ENCODE measurements around the gene PANX2. TPM values are rescaled to one million over a fixed set of nuclear protein-coding genes. Genes with fewer than 3 reads are reported as not detected.

PANX2 gene
- total and polyA plus RNA-seq, 2 of the 13 experiments (the other 11 are each of a cell fraction or from before 2014, with no cell fraction given) = 0.15 to 1.1 TPM

DNA sequence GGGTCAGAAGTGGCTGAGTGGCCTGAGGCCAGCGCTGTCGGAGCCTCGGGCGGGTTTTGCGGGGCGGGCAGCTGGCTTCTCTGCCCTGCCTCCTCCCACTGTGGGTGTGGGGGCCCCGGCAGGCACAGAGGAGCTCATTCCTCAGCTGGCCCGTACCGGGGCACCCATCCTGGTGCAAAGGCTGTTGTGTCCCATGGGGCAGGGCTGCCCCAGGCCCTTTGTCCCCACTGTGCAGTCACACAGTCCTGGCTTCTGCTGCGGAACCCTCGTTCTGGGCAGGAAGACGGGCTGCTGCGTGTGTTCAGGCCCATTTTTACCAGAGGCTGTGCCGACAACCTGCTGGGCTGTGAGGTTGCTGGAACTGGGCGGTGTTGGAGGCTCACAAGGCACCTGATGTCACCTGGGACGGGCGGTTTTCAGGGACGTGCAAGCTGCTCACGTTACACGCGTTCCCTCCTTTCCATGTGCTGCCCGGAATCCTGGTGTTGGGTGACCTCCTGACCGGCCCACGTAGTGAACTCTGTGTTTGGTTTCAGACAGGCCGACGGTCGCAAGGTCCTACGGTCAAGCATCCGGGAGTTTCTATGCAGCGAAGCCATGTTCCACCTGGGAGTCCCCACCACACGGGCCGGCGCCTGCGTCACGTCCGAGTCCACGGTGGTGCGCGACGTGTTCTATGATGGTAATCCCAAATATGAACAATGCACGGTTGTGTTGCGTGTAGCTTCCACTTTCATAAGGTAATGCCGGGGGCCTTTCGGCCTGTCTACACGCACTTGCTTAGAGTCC lies 35.4 kb downstream of the PANX2 start:
- ChIA-PET POLR2A (interaction anchor here (0.7 to 1.2 kb wide), 2 partner anchors 22 to 61 kb away, joined by 3 read pairs; no protein-coding TSS in a partner anchor), CTCF (ENCODE audit: low intra/inter-chr PET ratio, low total read pairs) (no interaction called here)
- no peak for FAIRE-seq
- H3K4me3 ChIP-seq (replicated peaks in 1 of 3; ENCODE audit: insufficient read depth in 1 of 3, low read depth in 2 of 3, low read length in 3 of 3) = no peak overlapping the region
- H3K4me1 ChIP-seq (ENCODE audit: insufficient read depth, low read length) = peaks cover 36% of the 10 kb centered on the region
- no peak overlapping the region for H3K27ac ChIP-seq (ENCODE audit: extremely low read length, insufficient read depth, low read length)
- H2AFZ ChIP-seq (ENCODE audit: low read length) = no peak overlapping the region
- H3K9ac ChIP-seq (ENCODE audit: insufficient read depth, low read depth, low read length) = no peak overlapping the region
- in situ Hi-C loops (cut with HindIII; ENCODE audit: extremely low pct_ligation_motif_present, low pct_unique_long_range_greater_than_20kb) = loop anchor here (5.0 kb wide), 1 partner anchor 59 kb away; no protein-coding TSS in a partner anchor
- H3K79me2 ChIP-seq (ENCODE audit: insufficient read depth, low read length) = peaks cover 14% of the 10 kb centered on the region
- no peak for DNase-seq (ENCODE audit: low spot score)
- H3K4me2 ChIP-seq (ENCODE audit: low read depth, low read length) = no peak overlapping the region
- H3K36me3 ChIP-seq (replicated peaks in 1 of 2; ENCODE audit: control insufficient read depth in 1 of 2, insufficient read depth in 2 of 2, low read length in 2 of 2) = peaks cover 4 to 26% of the 10 kb centered on the region in 2 experiments; a peak in 4 of 5 replicates
- 97% methylated on average over 27 of the region's 45 CpGs for WGBS (ENCODE audit: low lambda C conversion rate)
- H3K9me3 ChIP-seq (ENCODE audit: low read length) = no peaks in the 10 kb centered on the region
- intact Hi-C loops (cut with micrococcal nuclease; ENCODE audit: unreplicated experiment) = no loop called here
- H3K27me3 ChIP-seq (ENCODE audit: control insufficient read depth in 1 of 2, insufficient read depth in 2 of 2, low read length in 2 of 2) = no peaks in the 10 kb centered on the region
- no TSS peak for BruUV-seq (replicated peaks)
- ATAC-seq = no peak
- peaks cover 11% of the 10 kb centered on the region for H4K20me1 ChIP-seq (ENCODE audit: insufficient read depth, low read length)
- TF ChIP-seq HIVEP1 (CRISPR knock-in tag; IDR thresholded peaks at IDR 0.05) (0 out of 2 replicates have a peak, but pooled peaks have one; percentile 13), ATF1 (CRISPR knock-in tag; IDR thresholded peaks at IDR 0.05) (no peak), RBM22 (optimal IDR thresholded peaks at IDR 0.05; ENCODE audit: low read length) (peak; percentile 57), NR2F1 (CRISPR knock-in tag; IDR thresholded peaks at IDR 0.05) (no peak), RFX3 (CRISPR knock-in tag; IDR thresholded peaks at IDR 0.05) (no peak), ZNF460 (CRISPR knock-in tag; IDR thresholded peaks at IDR 0.05; ENCODE audit: borderline replicate concordance) (no peak), ZNF407 (CRISPR knock-in tag; IDR thresholded peaks at IDR 0.05; ENCODE audit: not compliant biosample characterization) (no peak)
- TF ChIP-seq, protein P1, sequence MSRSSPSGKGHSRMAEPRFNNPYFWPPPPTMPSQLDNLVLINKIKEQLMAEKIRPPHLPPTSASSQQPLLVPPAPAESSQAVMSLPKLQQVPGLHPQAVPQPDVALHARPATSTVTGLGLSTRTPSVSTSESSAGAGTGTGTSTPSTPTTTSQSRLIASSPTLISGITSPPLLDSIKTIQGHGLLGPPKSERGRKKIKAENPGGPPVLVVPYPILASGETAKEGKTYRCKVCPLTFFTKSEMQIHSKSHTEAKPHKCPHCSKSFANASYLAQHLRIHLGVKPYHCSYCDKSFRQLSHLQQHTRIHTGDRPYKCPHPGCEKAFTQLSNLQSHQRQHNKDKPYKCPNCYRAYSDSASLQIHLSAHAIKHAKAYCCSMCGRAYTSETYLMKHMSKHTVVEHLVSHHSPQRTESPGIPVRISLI (CRISPR knock-in tag; IDR thresholded peaks at IDR 0.05; ENCODE audit: borderline replicate concordance) = no peak
- TF ChIP-seq, protein P2, sequence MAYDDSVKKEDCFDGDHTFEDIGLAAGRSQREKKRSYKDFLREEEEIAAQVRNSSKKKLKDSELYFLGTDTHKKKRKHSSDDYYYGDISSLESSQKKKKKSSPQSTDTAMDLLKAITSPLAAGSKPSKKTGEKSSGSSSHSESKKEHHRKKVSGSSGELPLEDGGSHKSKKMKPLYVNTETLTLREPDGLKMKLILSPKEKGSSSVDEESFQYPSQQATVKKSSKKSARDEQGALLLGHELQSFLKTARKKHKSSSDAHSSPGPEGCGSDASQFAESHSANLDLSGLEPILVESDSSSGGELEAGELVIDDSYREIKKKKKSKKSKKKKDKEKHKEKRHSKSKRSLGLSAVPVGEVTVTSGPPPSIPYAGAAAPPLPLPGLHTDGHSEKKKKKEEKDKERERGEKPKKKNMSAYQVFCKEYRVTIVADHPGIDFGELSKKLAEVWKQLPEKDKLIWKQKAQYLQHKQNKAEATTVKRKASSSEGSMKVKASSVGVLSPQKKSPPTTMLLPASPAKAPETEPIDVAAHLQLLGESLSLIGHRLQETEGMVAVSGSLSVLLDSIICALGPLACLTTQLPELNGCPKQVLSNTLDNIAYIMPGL (CRISPR knock-in tag; IDR thresholded peaks at IDR 0.05; ENCODE audit: borderline replicate concordance in 1 of 2, low read depth in 1 of 2) = no peak

Data from HepG2 (cell line).